Choroid plexus epithelial cell (primary cell): ENCODE results near the gene ZSCAN5A.

Experiments used
- DNase-seq: peaks from one replicate; pipeline ENCODE4 v3.0.0-alpha.2; 2010; ENCODE audit warnings: low read depth
- H3K4me3 ChIP-seq: 2 replicates; pipeline ENCODE4 v1.5.1; 2011; ENCODE audit warnings: low read depth, mild to moderate bottlenecking, control low read depth, low read length, moderate library complexity
- TF ChIP-seq, protein P1 (sequence below): conservative IDR thresholded peaks from 2 replicates; pipeline ENCODE4 v1.5.1; 2011; ENCODE audit warnings: low read depth, mild to moderate bottlenecking, control low read depth, inconsistent platforms, low read length, moderate library complexity

Gene ZSCAN5A

DNA sequence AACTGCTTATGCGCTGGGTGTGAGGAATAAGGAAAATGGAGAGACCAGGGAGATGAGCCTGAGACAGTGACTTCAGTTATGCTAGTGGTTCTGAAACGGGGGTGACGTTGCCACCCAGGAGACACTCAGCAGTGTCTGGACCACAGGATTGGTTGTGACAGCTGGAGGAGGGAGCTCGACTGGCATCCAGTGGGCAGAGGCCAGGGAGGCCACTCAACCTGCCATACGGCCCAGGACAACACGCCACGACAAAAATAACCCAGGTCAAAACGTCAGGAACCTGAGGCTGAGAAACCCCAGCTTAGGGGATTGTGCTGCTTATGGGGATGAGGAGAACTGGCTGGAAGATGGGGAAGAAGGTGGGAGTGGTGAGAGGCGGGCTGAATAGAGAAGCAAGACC lies 10.4 kb downstream of the ZSCAN5A start:
- no peak overlapping the region for H3K4me3 ChIP-seq
- DNase-seq = no peak
- TF ChIP-seq, protein P1, sequence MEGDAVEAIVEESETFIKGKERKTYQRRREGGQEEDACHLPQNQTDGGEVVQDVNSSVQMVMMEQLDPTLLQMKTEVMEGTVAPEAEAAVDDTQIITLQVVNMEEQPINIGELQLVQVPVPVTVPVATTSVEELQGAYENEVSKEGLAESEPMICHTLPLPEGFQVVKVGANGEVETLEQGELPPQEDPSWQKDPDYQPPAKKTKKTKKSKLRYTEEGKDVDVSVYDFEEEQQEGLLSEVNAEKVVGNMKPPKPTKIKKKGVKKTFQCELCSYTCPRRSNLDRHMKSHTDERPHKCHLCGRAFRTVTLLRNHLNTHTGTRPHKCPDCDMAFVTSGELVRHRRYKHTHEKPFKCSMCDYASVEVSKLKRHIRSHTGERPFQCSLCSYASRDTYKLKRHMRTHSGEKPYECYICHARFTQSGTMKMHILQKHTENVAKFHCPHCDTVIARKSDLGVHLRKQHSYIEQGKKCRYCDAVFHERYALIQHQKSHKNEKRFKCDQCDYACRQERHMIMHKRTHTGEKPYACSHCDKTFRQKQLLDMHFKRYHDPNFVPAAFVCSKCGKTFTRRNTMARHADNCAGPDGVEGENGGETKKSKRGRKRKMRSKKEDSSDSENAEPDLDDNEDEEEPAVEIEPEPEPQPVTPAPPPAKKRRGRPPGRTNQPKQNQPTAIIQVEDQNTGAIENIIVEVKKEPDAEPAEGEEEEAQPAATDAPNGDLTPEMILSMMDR = no peak

DNA sequence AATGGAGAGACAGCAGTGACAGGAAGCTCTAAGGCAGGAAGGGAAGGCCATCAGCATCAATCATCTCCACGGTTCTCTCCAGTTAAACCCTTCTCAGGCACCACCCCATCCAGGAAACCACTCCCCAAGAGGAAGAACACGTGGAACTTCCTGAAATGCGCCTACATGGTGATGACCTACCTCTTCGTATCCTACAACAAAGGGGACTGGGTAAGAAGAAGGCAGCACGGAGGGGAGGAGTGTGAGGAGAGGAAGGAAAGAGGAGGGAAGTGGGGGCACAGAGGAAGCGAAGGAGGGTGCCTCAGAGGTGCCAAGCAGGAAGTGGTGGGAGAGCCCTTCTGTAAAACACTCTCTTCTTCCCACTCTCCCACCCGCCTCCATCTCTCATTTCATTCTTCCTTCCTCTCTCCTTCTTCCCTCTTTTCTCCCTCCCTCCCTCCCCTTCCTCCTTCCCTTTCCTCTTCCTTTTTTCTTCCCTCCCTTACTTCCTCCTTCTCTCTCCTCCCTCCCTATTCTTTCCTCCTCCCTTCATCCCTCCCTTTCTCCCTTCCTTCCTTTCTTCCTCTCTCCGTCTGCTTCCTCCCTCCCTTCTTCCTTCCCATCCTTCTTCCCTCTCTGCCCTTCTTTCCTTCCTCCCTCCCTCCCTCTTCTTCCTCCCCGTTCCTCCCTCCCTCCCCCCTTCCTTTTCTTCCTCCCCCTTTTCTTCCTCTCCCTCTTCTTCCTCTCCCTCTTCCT lies 12.6 kb downstream of the ZSCAN5A start:
- TF ChIP-seq, protein P1 = no peak
- H3K4me3 ChIP-seq = no peak overlapping the region
- no peak for DNase-seq

DNA sequence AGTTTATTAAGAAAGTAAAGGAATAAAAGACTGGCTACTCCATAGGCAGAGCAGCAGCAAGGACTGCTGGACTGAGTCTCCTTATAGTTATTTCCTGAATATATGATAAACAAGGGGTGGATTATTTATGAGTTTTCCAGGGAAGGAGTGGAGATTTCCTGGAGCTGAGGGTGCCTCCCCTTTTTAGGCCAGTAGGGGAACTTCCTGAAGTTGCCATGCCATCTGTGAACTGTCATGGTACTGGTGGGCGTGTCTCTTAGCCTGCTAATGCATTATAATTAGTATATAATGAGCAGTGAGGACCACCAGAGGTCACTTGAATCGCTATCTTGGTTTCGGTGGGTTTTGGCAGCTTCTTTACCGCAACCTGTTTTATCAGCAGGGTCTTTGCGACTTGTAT lies 13.5 kb downstream of the ZSCAN5A start:
- TF ChIP-seq, protein P1 = no peak
- no peak overlapping the region for H3K4me3 ChIP-seq
- no peak for DNase-seq

DNA sequence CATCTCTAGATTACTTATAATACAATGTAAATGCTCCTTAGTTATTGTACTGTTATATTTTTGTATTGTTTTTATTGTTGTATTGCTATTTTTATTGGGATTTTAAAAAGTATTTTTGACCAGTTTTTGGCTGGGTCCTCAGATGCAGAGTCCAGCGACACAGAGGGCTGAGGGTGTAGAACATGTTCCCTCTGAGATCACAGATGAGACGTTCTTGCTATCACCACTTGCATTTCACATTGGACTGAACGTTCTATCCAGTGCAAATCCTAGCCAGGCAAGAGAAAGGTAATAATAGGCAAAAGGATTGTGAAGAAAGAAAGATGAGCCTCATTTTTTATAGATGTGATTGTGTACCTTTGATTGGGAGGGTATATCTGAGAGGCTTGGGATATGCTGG lies 15.0 kb downstream of the ZSCAN5A start:
- H3K4me3 ChIP-seq = no peak overlapping the region
- TF ChIP-seq, protein P1 = no peak
- DNase-seq = no peak

DNA sequence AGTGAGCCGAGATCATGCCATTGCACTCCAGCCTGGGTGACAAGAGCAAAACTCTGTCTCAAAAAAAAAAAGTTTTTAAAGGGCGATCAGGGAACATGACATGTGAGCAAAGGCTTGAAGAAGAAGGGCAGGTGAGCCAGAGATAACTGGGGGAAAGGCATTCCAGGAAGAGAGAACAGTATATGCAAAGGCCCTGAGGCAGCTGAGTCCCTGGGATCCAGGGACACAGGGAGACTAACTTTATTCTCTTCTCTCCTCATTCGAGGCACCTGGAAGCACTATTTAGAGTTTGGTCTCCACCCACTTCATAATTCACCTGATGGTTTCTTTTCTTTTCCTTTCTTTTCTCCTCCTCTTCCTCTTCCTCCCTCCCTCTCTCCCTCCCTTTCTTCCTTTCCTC lies 17.6 kb downstream of the ZSCAN5A start:
- H3K4me3 ChIP-seq = no peak overlapping the region
- TF ChIP-seq, protein P1 = no peak
- no peak for DNase-seq

GRCh38 chr19:56295531-56296455 lies 18.8 kb downstream of the ZSCAN5A start:
- TF ChIP-seq, protein P1 = no peak
- H3K4me3 ChIP-seq = no peak overlapping the region
- DNase-seq = no peak
